Activated CD4-positive, CD25-positive, alpha-beta regulatory T cell treated with anti-CD3 and anti-CD28 coated beads, Interleukin-2, amount 50 U/mL, for 24 hours (primary cell): ENCODE data around the gene KDM5B.
"Not testable (repeated sequence)": the region's sequence is repeated elsewhere in the genome, so short reads cannot be mapped to it uniquely, and the experiment has no call there.

Experiments
- ATAC-seq, 2 donors: fragments of 150-1000 bp; cut with Tn5 transposase; one replicate each; pipeline ENCODE4 v1.10.0; 2021; ENCODE audit warnings: mild to moderate bottlenecking in 1 of 2, moderate library complexity in 1 of 2

KDM5B gene

GRCh38 chr1:202807926-202808757 lies at the start of gene KDM5B:
TSS of gene KDM5B (minus strand) at chr1:202808421. CDS start at chr1:202808305, 116 bp downstream.
- ATAC-seq: peak; percentile 54 to 57

GRCh38 chr1:202857136-202857610 lies 49.0 kb upstream of the KDM5B start:
- ATAC-seq: no peak

DNA sequence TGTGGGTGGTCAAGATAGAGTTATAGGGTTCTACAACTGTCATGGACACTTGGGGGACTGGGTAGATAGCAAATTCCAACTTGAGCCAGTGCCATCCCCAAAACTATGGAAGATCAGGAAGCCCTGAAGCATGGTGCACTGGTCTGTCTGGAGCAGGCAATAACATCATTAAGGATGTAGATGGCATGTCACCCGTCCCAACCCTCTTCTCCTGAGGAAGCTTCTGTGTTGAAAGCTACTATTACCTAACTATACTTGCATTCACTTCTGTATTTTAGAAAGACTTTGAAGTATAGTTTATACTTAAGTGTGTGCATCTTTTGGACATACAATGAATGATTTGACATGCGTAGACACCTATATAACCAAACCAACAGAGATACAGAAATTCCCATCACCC lies 47.8 kb upstream of the KDM5B start:
- no peak for ATAC-seq

DNA sequence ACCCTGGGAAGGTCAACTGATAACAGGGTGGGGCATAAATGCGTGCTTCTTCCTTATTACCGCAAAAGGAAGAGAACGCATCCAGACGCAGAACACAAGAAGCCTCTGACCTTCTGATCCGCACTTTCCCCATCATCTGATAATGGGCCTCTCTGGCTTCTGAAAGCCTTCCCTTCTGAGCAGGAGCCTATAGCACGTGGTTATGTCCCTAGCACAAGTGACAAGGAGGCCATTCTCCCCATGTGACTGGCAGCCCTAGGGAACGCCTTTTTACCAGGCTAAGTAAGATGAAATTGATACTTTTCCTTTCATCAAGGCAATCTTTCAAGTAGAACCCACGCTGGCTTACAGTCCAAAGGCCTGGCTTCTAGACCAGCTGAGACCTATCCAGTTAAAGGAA lies 46.6 kb upstream of the KDM5B start:
- ATAC-seq: no peak

DNA sequence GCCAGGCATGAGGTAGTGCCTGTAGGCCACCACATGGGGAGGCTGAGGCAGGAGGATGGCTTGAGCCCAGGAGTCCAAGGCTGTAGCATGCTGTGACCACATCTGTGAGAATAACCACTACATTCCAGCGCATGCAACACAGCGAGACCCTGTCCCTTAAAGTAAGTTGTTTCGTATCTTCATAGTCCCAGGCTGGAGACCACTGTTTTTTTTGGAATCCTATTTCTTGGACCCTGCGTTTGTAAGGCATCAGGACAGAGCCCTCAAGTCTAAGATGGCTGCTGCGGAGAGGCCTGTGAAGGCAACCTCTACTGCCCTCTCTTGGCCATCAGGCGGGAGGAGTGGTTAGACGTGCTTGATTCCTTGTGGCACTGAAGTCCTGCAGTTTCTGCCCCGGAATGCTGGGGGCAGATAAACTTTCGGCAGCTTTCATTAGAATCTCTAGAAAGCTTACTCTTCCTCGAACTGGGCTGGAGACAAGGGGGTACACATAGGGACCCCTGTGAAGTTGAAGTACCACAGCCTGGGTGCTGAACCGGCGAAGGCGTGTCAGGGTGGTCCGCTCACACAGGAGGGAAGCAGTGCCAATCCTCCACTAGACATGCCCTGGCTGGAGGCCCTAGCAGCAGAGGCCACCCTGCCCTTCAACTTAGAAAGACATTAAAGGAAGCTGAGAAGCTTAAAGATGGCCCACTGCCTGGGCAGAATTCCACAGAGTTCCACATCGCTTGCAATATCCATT lies 44.1 kb upstream of the KDM5B start:
- peak in 1 of 2 donors; percentile 45 for ATAC-seq

DNA sequence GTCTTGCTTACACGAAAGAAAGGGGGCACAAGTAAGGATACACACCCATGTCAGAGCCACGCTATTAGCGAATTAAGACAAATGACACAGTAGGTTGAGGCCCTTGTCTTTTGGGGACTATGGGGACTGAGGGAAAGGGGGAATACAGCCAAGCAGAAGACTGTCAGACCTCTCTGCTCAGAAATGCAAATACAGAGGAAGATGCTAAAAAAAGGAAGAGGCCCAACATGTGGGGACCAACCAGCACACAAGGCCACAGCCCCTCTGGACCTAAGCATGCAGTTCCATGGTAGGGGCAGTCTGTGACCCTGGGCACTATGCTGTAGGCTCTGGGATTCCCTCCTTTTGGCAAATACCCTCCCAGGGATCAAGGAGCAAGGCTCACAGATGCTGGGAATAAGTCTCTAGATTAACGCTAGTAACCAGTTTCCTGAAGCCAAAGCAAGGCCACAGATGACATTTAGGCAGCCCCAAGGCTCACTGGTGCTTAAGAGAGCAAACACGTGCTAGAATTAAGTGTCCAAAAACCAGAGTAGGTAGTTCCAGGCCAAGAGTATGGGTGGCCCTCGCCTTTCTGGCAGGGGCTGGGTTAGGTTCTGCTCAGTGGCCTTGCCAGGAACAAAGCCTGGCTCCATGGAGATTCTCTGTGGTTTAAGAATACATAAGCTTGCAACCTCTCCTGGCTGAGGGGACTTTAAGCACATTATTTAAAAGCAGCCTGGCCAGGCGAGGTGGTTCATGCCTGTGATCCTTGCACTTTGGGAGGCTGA lies 42.6 kb upstream of the KDM5B start:
- ATAC-seq: no peak

- ATAC-seq: no peak
Measured at GRCh38 chr1:202848191-202848542, 39.9 kb upstream of the KDM5B start.

DNA sequence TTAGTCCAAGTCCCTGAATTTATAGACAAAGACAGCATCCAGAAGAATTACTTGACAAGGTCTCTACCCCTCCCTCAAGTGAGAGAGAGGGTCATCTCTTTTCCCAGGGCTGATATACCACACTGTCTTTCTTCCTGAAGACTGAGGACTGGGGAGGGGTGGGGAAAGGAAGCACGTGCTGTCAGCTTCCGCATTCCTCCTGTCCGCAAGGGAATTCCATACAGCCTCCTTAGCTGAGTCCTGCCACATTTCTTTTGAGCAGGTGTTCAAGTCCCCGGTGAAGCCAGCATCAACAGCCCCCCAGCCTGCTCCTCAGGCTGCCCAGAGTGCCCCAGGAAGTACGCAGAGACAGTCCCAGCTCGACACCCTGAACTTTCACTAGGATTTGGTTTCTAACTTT lies 36.7 kb upstream of the KDM5B start:
- ATAC-seq: no peak

DNA sequence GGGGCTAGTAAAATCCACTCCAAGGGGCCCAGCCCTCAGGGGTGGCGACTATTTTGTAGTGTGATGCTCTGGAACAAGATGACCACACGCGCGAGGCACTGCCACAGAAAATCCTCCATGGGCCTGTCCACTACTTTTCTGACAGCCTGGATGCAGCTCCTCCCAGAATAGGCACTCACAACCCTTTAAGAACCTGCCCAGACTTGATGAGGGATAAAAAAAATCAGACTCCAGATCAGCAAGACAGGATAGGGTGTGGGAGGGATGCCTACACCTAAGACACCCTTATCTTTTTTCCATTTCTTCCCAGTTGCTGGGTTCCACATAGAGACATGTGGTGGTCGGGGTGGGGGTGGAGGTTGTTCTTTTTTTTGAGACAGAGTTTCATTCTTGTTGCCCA lies 36.0 kb upstream of the KDM5B start:
- ATAC-seq: no peak

- no peak for ATAC-seq
Measured at GRCh38 chr1:202843081-202843480, 34.9 kb upstream of the KDM5B start.

GRCh38 chr1:202837746-202838262 lies 29.6 kb upstream of the KDM5B start:
- ATAC-seq: no peak

- ATAC-seq: no peak
Measured at GRCh38 chr1:202836623-202837403, 28.6 kb upstream of the KDM5B start.

DNA sequence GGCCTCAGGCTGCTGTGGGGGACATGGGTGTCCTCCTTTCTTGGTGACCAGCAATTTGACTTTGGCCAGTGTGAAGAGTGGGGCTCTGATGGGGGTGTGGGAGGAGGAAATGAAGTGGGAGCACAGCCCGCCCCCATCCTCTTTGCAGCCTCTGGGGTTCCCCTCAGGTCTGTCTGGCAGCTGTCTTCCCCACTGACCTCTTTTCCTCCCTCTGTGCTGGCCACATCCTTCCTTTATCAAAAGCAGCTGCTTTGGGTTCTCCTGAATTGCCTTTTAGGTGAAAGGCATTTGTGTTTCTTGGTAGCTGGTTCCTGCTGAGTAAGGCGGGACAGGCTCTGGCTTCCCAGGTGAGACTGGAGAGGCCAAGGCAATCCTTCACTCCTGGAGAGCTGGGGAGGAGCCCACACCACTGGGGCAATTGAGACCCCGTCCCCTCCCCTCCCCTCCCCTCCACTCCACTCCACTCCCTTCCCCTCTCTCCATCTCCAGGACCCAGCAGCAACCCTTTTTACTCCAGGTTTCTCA lies 27.4 kb upstream of the KDM5B start:
- peak in 1 of 2 donors; percentile 27 for ATAC-seq

GRCh38 chr1:202834771-202835547 lies 26.7 kb upstream of the KDM5B start:
- peak; percentile 13 to 64 for ATAC-seq

DNA sequence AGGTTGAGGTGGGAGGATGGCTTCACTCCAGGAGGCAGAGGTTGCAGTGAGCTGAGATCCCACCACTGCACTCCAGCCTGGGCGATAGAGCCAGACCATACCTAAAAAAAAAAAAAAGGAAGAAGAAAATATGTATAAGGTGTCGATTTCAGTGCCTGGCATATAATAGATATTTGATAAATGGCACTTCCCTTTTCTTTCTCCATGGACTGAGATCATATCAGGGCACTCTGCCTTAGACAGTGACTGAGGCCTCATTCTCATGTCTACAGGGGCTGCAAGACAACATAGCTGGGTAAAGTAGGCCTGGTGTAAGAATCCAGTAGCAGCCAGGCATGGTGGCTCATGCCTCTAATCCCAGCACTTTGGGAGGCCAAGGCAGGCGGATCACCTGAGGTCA lies 23.7 kb upstream of the KDM5B start:
- ATAC-seq: no peak

DNA sequence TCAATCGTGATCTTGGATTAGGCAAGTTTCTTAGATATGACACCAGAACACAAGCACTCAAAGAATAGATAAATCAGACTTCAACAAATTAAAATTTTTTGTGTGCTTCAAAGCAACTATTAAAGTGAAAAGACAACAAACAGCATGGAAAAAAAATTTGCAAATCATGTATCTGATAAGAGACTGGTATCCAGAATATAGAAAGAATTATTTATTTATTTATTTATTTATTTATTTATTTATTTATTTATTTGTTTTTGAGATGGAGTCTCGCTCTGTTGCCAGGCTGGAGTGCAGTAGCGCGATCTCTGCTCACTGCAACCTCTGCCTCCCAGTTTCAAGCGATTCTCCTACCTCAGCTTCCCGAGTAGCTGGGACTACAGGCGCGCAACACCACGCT lies 21.0 kb upstream of the KDM5B start:
- ATAC-seq: not testable (repeated sequence)

- ATAC-seq: no peak
Measured at GRCh38 chr1:202825748-202826147, 17.5 kb upstream of the KDM5B start.

DNA sequence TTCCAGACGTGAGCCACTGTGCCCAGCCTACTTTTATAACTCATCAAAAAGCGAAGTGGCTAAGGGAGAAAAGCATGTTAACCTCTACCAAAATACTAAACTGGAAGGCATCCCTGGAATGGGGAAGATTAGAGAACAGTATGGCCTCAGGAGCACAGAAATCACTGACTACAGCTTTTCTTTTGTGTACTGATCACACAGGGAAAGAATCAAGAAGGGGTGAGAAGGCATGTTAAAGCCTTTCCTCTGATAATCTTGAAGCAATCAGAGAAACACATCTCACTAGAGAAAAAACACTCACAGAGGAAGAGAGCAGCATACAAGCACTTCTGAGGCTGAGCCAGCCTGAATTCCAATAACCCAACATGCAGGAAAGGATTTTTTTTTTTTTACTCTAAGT lies 13.2 kb upstream of the KDM5B start:
- ATAC-seq: no peak

DNA sequence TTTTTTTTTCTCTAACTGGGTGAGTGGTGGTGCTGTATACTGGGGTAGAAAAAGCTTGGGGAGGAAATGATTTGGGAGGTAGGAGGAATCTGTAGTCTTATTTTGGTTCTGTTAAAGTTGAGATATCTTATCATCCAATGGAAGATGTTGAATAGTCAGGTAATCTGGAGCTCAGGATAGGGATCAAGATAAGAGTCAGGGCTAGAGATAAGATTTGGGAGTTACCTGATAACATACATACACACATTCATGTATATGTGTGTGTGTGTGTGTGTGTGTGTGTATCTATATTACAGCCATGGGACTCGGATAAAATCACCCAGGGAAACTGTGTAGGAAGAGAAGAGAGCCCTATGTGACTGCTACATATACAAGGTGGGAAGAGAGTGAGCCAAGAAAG lies 10.6 kb upstream of the KDM5B start:
- no peak for ATAC-seq

DNA sequence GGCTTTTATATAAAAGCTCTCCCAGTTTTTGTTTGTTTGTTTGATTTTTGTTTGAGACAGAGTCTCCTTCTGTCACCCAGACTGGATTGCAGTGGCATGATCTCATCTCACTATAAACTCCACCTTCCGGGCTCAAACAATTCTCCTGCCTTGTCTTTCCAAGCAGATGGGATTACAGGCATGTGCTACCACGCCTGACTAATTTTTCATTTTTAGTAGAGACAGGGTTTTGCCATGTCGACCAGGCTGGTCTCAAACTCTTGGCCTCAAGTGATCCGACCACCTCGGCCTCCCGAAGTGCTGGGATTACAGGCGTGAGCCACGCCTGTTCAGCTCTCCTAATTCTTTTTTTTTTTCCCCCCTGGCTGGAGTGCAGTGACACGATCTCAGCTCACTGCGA lies 6.9 kb upstream of the KDM5B start:
- ATAC-seq: no peak
